IMR-90 (cell line): ENCODE results near the gene PLOD3. TPM values are rescaled to one million over a fixed set of nuclear protein-coding genes. Genes with fewer than 3 reads are reported as not detected.

ENCODE experiments used
- ATAC-seq: fragments of 200-7000 bp; cut with Tn5 transposase; 2 replicates; pipeline ENCODE4 v1.9.1; 2020; ENCODE audit warnings: low read depth, mild to moderate bottlenecking, moderate library complexity
- BruUV-seq: library from RNA; stranded (reverse); fragments of 400-500 nt; replicated peaks from 2 replicates; lab custom pipeline; 2021; lab: Mats Ljungman, UMichigan
- CTCF ChIA-PET: fragments of 300-600 bp; formaldehyde crosslinking; extraction: SDS; loops from one replicate; lab custom pipeline; 2021; ENCODE audit warnings: antibody characterized with exemption; lab: Yijun Ruan, JAX
- POLR2A ChIA-PET: fragments of 300-600 bp; sonication (Branson Sonifier 250); formaldehyde crosslinking; loops from one replicate; lab custom pipeline; 2022; ENCODE audit warnings: antibody characterized with exemption; ENCODE audit not compliant: unreplicated experiment; lab: Charles Lee
- DNase-seq: peaks from one replicate; pipeline ENCODE4 v3.0.0; 2013
- H2AFZ ChIP-seq: replicated peaks from 2 replicates; pipeline ENCODE3; 2013; ENCODE audit warnings: low read length, mild to moderate bottlenecking; ENCODE audit not compliant: poor library complexity
- H2AK5ac ChIP-seq: 2 replicates; pipeline ENCODE4 v1.6.1; 2013; ENCODE audit warnings: low read depth, low read length, inconsistent platforms
- H2AK9ac ChIP-seq: replicated peaks from 2 replicates; pipeline ENCODE3; 2013; ENCODE audit warnings: mild to moderate bottlenecking, low read depth, low read length, moderate library complexity; ENCODE audit not compliant: poor library complexity
- H2BK120ac ChIP-seq: 2 replicates; pipeline ENCODE4 v1.6.1; 2013; ENCODE audit warnings: low read depth, low read length, inconsistent platforms
- H2BK15ac ChIP-seq: 3 replicates; pipeline ENCODE4 v1.6.1; 2013; ENCODE audit warnings: low read depth, low read length, inconsistent platforms
- H2BK20ac ChIP-seq: 2 replicates; pipeline ENCODE4 v1.6.1; 2013; ENCODE audit warnings: low read depth, mild to moderate bottlenecking, inconsistent platforms, low read length, moderate library complexity
- H2BK5ac ChIP-seq: 2 replicates; pipeline ENCODE4 v1.6.1; 2013; ENCODE audit warnings: mild to moderate bottlenecking, low read depth, low read length, inconsistent platforms; ENCODE audit not compliant: poor library complexity, severe bottlenecking
- H3K14ac ChIP-seq: replicated peaks from 2 replicates; pipeline ENCODE4 v1.6.1; 2013; ENCODE audit warnings: low read depth, low read length, inconsistent platforms
- H3K18ac ChIP-seq: 2 replicates; pipeline ENCODE4 v1.6.1; 2013; ENCODE audit warnings: low read depth, low read length, control low read depth
- H3K23ac ChIP-seq: 2 replicates; pipeline ENCODE4 v1.6.1; 2013; ENCODE audit warnings: low read depth, low read length, inconsistent platforms
- H3K27ac ChIP-seq: 2 replicates; pipeline ENCODE4 v1.5.1; 2013; ENCODE audit warnings: mild to moderate bottlenecking, control low read depth, low read length; ENCODE audit not compliant: insufficient read depth
- H3K27me3 ChIP-seq: 2 replicates; pipeline ENCODE4 v1.6.1; 2013; ENCODE audit warnings: low read length; ENCODE audit not compliant: control insufficient read depth, insufficient read depth
- H3K36me3 ChIP-seq: 2 replicates; pipeline ENCODE4 v1.6.1; 2013; ENCODE audit warnings: low read length, mixed read lengths; ENCODE audit not compliant: control insufficient read depth, insufficient read depth
- H3K4ac ChIP-seq: 2 replicates; pipeline ENCODE4 v1.6.1; 2013; ENCODE audit warnings: low read depth, low read length, inconsistent platforms
- H3K4me1 ChIP-seq: 2 replicates; pipeline ENCODE4 v1.6.1; 2013; ENCODE audit warnings: low read length, mixed read lengths; ENCODE audit not compliant: control insufficient read depth, insufficient read depth
- H3K4me2 ChIP-seq: 2 replicates; pipeline ENCODE4 v1.6.1; 2013; ENCODE audit warnings: low read depth, mild to moderate bottlenecking, control low read depth, low read length, moderate library complexity
- H3K4me3 ChIP-seq: 2 replicates; pipeline ENCODE4 v1.5.1; 2013; ENCODE audit warnings: low read depth, mild to moderate bottlenecking, control low read depth, low read length, moderate library complexity; ENCODE audit not compliant: insufficient read depth
- H3K56ac ChIP-seq: 2 replicates; pipeline ENCODE4 v1.6.1; 2013; ENCODE audit warnings: low read length, inconsistent platforms; ENCODE audit not compliant: insufficient read depth; ENCODE audit errors: extremely low read depth
- H3K79me1 ChIP-seq, 2 experiments: 2 replicates each; pipeline ENCODE4 v1.6.1; 2013; ENCODE audit warnings: low read length in 2 of 2, inconsistent platforms in 1 of 2, low read depth in 1 of 2
- H3K9ac ChIP-seq: 2 replicates; pipeline ENCODE4 v1.6.1; 2013; ENCODE audit warnings: low read depth, low read length, control low read depth
- H3K9me1 ChIP-seq: 2 replicates; pipeline ENCODE4 v1.6.1; 2013; ENCODE audit warnings: low read length, inconsistent platforms; ENCODE audit not compliant: insufficient read depth
- H3K9me3 ChIP-seq: 2 replicates; pipeline ENCODE4 v1.6.1; 2013; ENCODE audit warnings: low read length; ENCODE audit not compliant: control insufficient read depth, insufficient read depth
- H4K20me1 ChIP-seq: 2 replicates; pipeline ENCODE4 v1.6.1; 2013; ENCODE audit warnings: low read length, inconsistent platforms; ENCODE audit not compliant: insufficient read depth
- H4K5ac ChIP-seq: 2 replicates; pipeline ENCODE4 v1.6.1; 2013; ENCODE audit warnings: mild to moderate bottlenecking, low read depth, low read length, control low read depth
- H4K8ac ChIP-seq, 2 experiments: 2 replicates each; pipeline ENCODE4 v1.6.1; 2013; ENCODE audit warnings: low read depth in 2 of 2, low read length in 2 of 2, control low read depth in 1 of 2, inconsistent platforms in 1 of 2
- H4K91ac ChIP-seq: 2 replicates; pipeline ENCODE4 v1.6.1; 2013; ENCODE audit warnings: low read depth, low read length, inconsistent platforms; ENCODE audit not compliant: insufficient read depth
- BHLHE40 ChIP-seq: fragments of 150-350 bp; IDR thresholded peaks from 2 replicates; pipeline ENCODE4 v1.6.1; 2016; ENCODE audit warnings: mild to moderate bottlenecking, low read depth, low read length
- CEBPB ChIP-seq: IDR thresholded peaks from 2 replicates; pipeline ENCODE4 v1.6.1; 2012; ENCODE audit warnings: low read depth, low read length, improper control_type of control experiment
- CHD1 ChIP-seq: IDR thresholded peaks from 2 replicates; pipeline ENCODE4 v1.6.1; 2012; ENCODE audit warnings: low read depth, low read length, improper control_type of control experiment
- ELK1 ChIP-seq: fragments of 150-350 bp; IDR thresholded peaks from 2 replicates; pipeline ENCODE4 v1.6.1; 2016; ENCODE audit warnings: low read depth, mild to moderate bottlenecking, low read length, moderate library complexity, borderline replicate concordance
- FOS ChIP-seq: fragments of 150-350 bp; IDR thresholded peaks from 2 replicates; pipeline ENCODE4 v1.6.1; 2016; ENCODE audit warnings: low read depth, low read length
- MAFK ChIP-seq: IDR thresholded peaks from 2 replicates; pipeline ENCODE4 v1.6.1; 2012; ENCODE audit warnings: low read depth, low read length, improper control_type of control experiment
- MAZ ChIP-seq: IDR thresholded peaks from 2 replicates; pipeline ENCODE4 v1.6.1; 2012; ENCODE audit warnings: low read depth, mild to moderate bottlenecking, low read length, improper control_type of control experiment, moderate library complexity, borderline replicate concordance
- MXI1 ChIP-seq: IDR thresholded peaks from 2 replicates; pipeline ENCODE4 v1.6.1; 2012; ENCODE audit warnings: low read depth, mild to moderate bottlenecking, low read length, moderate library complexity, borderline replicate concordance
- NFE2L2 ChIP-seq: fragments of 150-350 bp; IDR thresholded peaks from 2 replicates; pipeline ENCODE4 v1.6.1; 2016; ENCODE audit warnings: low read depth, mild to moderate bottlenecking, low read length
- POLR2A ChIP-seq: IDR thresholded peaks from 2 replicates; pipeline ENCODE4 v1.6.1; 2012; ENCODE audit warnings: mild to moderate bottlenecking, low read depth, low read length
- RAD21 ChIP-seq: IDR thresholded peaks from 2 replicates; pipeline ENCODE4 v1.6.1; 2012; ENCODE audit warnings: low read length, improper control_type of control experiment
- RFX5 ChIP-seq: IDR thresholded peaks from 2 replicates; pipeline ENCODE4 v1.8.0; 2012; ENCODE audit warnings: low read depth, mild to moderate bottlenecking, low read length, moderate library complexity
- USF2 ChIP-seq: fragments of 150-350 bp; IDR thresholded peaks from 2 replicates; pipeline ENCODE4 v1.6.1; 2017; ENCODE audit warnings: mild to moderate bottlenecking, antibody characterized with exemption, low read length, low read depth
- WGBS, 2 experiments: methylation state at CpG; one replicate each; pipeline versions ENCODE4 v1.1.5 to v1.1.7; 2013; ENCODE audit warnings: missing lambda C conversion rate in 2 of 2; ENCODE audit not compliant: insufficient read length in 1 of 2; ENCODE audit errors: extremely low coverage in 2 of 2; 5-methylcytosine and 5-hydroxymethylcytosine counted together
- dilution Hi-C: fragments of 300-500 bp; cut with HindIII; formaldehyde crosslinking; loops from one replicate; pipeline ENCODE4 v1.14.3; 2018; ENCODE audit warnings: low sequenced_read_pairs; ENCODE audit not compliant: unreplicated experiment
- in situ Hi-C: fragments of 300-500 bp; cut with MboI; formaldehyde crosslinking; loops from 3 replicates; pipeline ENCODE4 v1.14.3; 2019; ENCODE audit warnings: low sequenced_read_pairs, inconsistent platforms, mixed read lengths
- intact Hi-C: fragments of 100-400 bp; cut with micrococcal nuclease; formaldehyde crosslinking; loops from 2 replicates; pipeline ENCODE4 v1.10.0; 2022
- polyA plus RNA-seq, 3 experiments: library from polyadenylated mRNA; depleted of rRNA; stranded (reverse); fragments of >200 nt; gene quantifications; 2 replicates each; pipeline ENCODE4 v1.2.3, GENCODE V29; 2012; ENCODE audit warnings: low replicate concordance in 1 of 3
- total RNA-seq: library from RNA; depleted of rRNA; stranded (reverse); fragments of >200 nt; gene quantifications from 2 replicates; pipeline ENCODE4 v1.2.3, GENCODE V29; 2012
- TF ChIP-seq, protein P1 (sequence below): conservative IDR thresholded peaks from 2 replicates; pipeline ENCODE4 v1.5.1; 2012; ENCODE audit warnings: mild to moderate bottlenecking, low read depth, low read length, improper control_type of control experiment

The PLOD3 gene
- total and polyA plus RNA-seq, 2 of the 4 experiments (the other 2 are of a cell fraction) = 21.7 to 159 TPM

GRCh38 chr7:101238226-101239182 lies 21.1 kb upstream of the PLOD3 start:
- no peak overlapping the region for H3K56ac ChIP-seq
- H2AK9ac ChIP-seq = peak overlapping the region; percentile 95
- no peak overlapping the region for H3K23ac ChIP-seq
- H3K9ac ChIP-seq = no peak overlapping the region
- POLR2A ChIA-PET = no interaction called here
- peaks cover 34% of the 10 kb centered on the region for H3K36me3 ChIP-seq
- 0 out of 2 replicates have a peak overlapping the region, but pooled peaks have one; percentile 8 for H2AK5ac ChIP-seq
- no peak overlapping the region for H3K4me2 ChIP-seq
- H2BK5ac ChIP-seq = no peak overlapping the region
- peaks cover 6 to 38% of the 10 kb centered on the region in 2 experiments for H3K79me1 ChIP-seq
- H3K14ac ChIP-seq = 0 out of 2 replicates have a peak overlapping the region, but pooled peaks have one; percentile 5
- H2BK120ac ChIP-seq = no peak overlapping the region
- intact Hi-C loops (no loop called here), in situ Hi-C loops (no loop called here), dilution Hi-C loops (no loop called here)
- BruUV-seq = no TSS peak
- WGBS, 2 experiments = 75% methylated on average over 5 of the region's 28 CpGs; no CpG with 5 or more reads in 1 of the 2 experiments
- no peak overlapping the region for H3K18ac ChIP-seq
- CTCF ChIA-PET = no interaction called here
- peaks cover 10% of the 10 kb centered on the region for H4K20me1 ChIP-seq
- H4K8ac ChIP-seq = no peak overlapping the region
- no peak overlapping the region for H2BK20ac ChIP-seq
- H2AFZ ChIP-seq = no peak overlapping the region
- H3K4ac ChIP-seq = peak overlapping the region; percentile 25; the same call in 1 of the 2 replicates
- peak overlapping the region; percentile 12; the same call in 1 of the 2 replicates for H3K27ac ChIP-seq
- no peak overlapping the region for H4K91ac ChIP-seq
- H3K27me3 ChIP-seq = no peaks in the 10 kb centered on the region
- no peaks in the 10 kb centered on the region for H3K9me3 ChIP-seq
- no peak overlapping the region for H3K4me3 ChIP-seq
- ATAC-seq (no peak; the same call in none of the 2 replicates), DNase-seq (no peak)
- no peak overlapping the region for H4K5ac ChIP-seq
- H3K4me1 ChIP-seq = peaks cover 5% of the 10 kb centered on the region
- H2BK15ac ChIP-seq = no peak overlapping the region
- no peaks in the 10 kb centered on the region; the same call in 1 of the 2 replicates for H3K9me1 ChIP-seq
- TF ChIP-seq CHD1 = no peak
- TF ChIP-seq ELK1 = no peak
- no peak for TF ChIP-seq MXI1
- TF ChIP-seq BHLHE40 = no peak
- no peak for TF ChIP-seq NFE2L2
- no peak for TF ChIP-seq MAZ
- TF ChIP-seq POLR2A = no peak
- no peak for TF ChIP-seq MAFK
- no peak for TF ChIP-seq RAD21
- no peak for TF ChIP-seq FOS
- TF ChIP-seq RFX5 = no peak
- no peak for TF ChIP-seq USF2
- no peak for TF ChIP-seq CEBPB
- TF ChIP-seq, protein P1, sequence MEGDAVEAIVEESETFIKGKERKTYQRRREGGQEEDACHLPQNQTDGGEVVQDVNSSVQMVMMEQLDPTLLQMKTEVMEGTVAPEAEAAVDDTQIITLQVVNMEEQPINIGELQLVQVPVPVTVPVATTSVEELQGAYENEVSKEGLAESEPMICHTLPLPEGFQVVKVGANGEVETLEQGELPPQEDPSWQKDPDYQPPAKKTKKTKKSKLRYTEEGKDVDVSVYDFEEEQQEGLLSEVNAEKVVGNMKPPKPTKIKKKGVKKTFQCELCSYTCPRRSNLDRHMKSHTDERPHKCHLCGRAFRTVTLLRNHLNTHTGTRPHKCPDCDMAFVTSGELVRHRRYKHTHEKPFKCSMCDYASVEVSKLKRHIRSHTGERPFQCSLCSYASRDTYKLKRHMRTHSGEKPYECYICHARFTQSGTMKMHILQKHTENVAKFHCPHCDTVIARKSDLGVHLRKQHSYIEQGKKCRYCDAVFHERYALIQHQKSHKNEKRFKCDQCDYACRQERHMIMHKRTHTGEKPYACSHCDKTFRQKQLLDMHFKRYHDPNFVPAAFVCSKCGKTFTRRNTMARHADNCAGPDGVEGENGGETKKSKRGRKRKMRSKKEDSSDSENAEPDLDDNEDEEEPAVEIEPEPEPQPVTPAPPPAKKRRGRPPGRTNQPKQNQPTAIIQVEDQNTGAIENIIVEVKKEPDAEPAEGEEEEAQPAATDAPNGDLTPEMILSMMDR = no peak
